WTC11 (cell line): ENCODE results near the gene RAMP1. TPM values are rescaled to one million over a fixed set of nuclear protein-coding genes. Genes with fewer than 3 reads are reported as not detected.

Experiments used
- ATAC-seq: fragments of 200-7000 bp; cut with Tn5 transposase; 2 replicates; pipeline ENCODE4 v1.10.0; 2021; ENCODE audit warnings: mild to moderate bottlenecking, moderate library complexity
- CTCF ChIA-PET: fragments of 300-600 bp; sonication (Branson Sonifier 250); formaldehyde crosslinking; loops from one replicate; lab custom pipeline; 2021; ENCODE audit warnings: antibody characterized with exemption; lab: Charles Lee
- POLR2A ChIA-PET: fragments of 350-600 bp; sonication (Branson Sonifier 250); formaldehyde crosslinking; loops from one replicate; lab custom pipeline; 2021; ENCODE audit warnings: antibody characterized with exemption; lab: Charles Lee
- DNase-seq: peaks from one replicate; pipeline ENCODE4 v3.0.0; 2021; ENCODE audit warnings: low spot score
- H3K27ac Mint-ChIP-seq: 2 replicates; pipeline ENCODE4 v1.8.0; 2021; ENCODE audit warnings: mixed read lengths
- H3K27me3 Mint-ChIP-seq: 2 replicates; pipeline ENCODE4 v1.8.0; 2021; ENCODE audit warnings: low read depth, mild to moderate bottlenecking, moderate library complexity, mixed read lengths
- H3K36me3 Mint-ChIP-seq: 2 replicates; pipeline ENCODE4 v1.8.0; 2021; ENCODE audit warnings: mixed read lengths
- H3K4me1 Mint-ChIP-seq: 2 replicates; pipeline ENCODE4 v1.8.0; 2022; ENCODE audit warnings: mixed read lengths
- H3K4me3 Mint-ChIP-seq: 2 replicates; pipeline ENCODE4 v1.8.0; 2021; ENCODE audit warnings: mild to moderate bottlenecking, moderate library complexity, mixed read lengths
- H3K9me3 Mint-ChIP-seq: 2 replicates; pipeline ENCODE4 v1.8.0; 2021; ENCODE audit warnings: mixed read lengths
- FOXK1 ChIP-seq: sonication (generic); formaldehyde crosslinking; IDR thresholded peaks from 2 replicates; pipeline ENCODE4 v1.8.0; 2022; ENCODE audit warnings: mild to moderate bottlenecking, moderate library complexity, missing genetic modification reagents
- FOXP1 ChIP-seq: sonication (generic); formaldehyde crosslinking; IDR thresholded peaks from 2 replicates; pipeline ENCODE4 v1.8.0; 2022; ENCODE audit warnings: missing genetic modification reagents, mild to moderate bottlenecking, moderate library complexity, borderline replicate concordance
- IRF2 ChIP-seq: sonication (generic); formaldehyde crosslinking; IDR thresholded peaks from 2 replicates; pipeline ENCODE4 v1.8.0; 2022; ENCODE audit warnings: low read depth, missing genetic modification reagents, borderline replicate concordance
- MYBL2 ChIP-seq: sonication (generic); formaldehyde crosslinking; IDR thresholded peaks from 2 replicates; pipeline ENCODE4 v1.8.1; 2023; ENCODE audit warnings: mild to moderate bottlenecking, moderate library complexity, missing genetic modification reagents
- NR2C2 ChIP-seq: sonication (generic); formaldehyde crosslinking; IDR thresholded peaks from 2 replicates; pipeline ENCODE4 v1.8.0; 2022; ENCODE audit warnings: mild to moderate bottlenecking, missing genetic modification reagents
- ZNF121 ChIP-seq: sonication (generic); formaldehyde crosslinking; IDR thresholded peaks from 2 replicates; pipeline ENCODE4 v1.8.0; 2023; ENCODE audit warnings: missing genetic modification reagents
- total RNA-seq: library from RNA; stranded (reverse); gene quantifications from 3 replicates; pipeline ENCODE4 v1.2.3, GENCODE V29; 2021
- TF ChIP-seq, protein P1 (sequence below): sonication (generic); formaldehyde crosslinking; IDR thresholded peaks from 2 replicates; pipeline ENCODE4 v1.8.1; 2023; ENCODE audit warnings: mild to moderate bottlenecking, missing genetic modification reagents, borderline replicate concordance
- TF ChIP-seq, protein P2 (sequence below): fragments of 250-450 bp; sonication (Bioruptor Pico); conservative IDR thresholded peaks from 2 replicates; pipeline ENCODE4 v1.9.0; 2021; ENCODE audit warnings: mild to moderate bottlenecking
- TF ChIP-seq, protein P3 (sequence below): fragments of 200-600 bp; IDR thresholded peaks from 2 replicates; pipeline ENCODE4 v1.8.0; 2022; ENCODE audit warnings: antibody characterized with exemption
- TF ChIP-seq, protein P4 (sequence below): sonication (generic); formaldehyde crosslinking; IDR thresholded peaks from 2 replicates; pipeline ENCODE4 v1.8.1; 2022; ENCODE audit warnings: low read depth, missing genetic modification reagents, borderline replicate concordance
- TF ChIP-seq, protein P5 (sequence below): sonication (generic); formaldehyde crosslinking; IDR thresholded peaks from 2 replicates; pipeline ENCODE4 v1.8.0; 2022; ENCODE audit warnings: mild to moderate bottlenecking, missing genetic modification reagents
- TF ChIP-seq, protein P6 (sequence below): sonication (generic); formaldehyde crosslinking; IDR thresholded peaks from 2 replicates; pipeline ENCODE4 v1.8.1; 2023; ENCODE audit warnings: mild to moderate bottlenecking, missing genetic modification reagents
- TF ChIP-seq, protein P7 (sequence below): fragments of 250-450 bp; sonication (Bioruptor Pico); IDR thresholded peaks from 2 replicates; pipeline ENCODE4 v2.1.2; 2022; ENCODE audit warnings: mild to moderate bottlenecking, moderate library complexity

Gene RAMP1
- total RNA-seq, 1 experiment from 2014 or later: 1.0 TPM

DNA sequence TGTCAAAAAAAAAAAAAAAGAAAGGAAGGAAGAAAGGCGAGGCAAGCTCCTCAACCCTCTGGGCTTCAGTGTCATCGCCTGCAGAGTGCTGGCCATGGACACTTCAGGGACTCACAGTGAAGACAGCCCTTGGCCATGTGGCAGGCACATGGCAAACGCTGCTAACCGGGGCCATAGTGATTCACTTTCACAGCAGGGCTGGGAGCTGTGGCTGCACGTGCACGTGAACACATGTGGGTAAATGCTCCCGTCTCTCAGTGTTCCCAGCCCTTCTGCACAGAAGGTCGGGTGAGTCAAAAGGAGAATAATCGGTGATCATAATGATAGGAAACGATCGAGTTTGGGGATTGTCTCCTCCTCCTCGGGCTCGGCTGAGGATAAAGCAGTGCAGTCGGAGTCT lies 61.2 kb downstream of the RAMP1 start (continued):
- TF ChIP-seq, protein P1, sequence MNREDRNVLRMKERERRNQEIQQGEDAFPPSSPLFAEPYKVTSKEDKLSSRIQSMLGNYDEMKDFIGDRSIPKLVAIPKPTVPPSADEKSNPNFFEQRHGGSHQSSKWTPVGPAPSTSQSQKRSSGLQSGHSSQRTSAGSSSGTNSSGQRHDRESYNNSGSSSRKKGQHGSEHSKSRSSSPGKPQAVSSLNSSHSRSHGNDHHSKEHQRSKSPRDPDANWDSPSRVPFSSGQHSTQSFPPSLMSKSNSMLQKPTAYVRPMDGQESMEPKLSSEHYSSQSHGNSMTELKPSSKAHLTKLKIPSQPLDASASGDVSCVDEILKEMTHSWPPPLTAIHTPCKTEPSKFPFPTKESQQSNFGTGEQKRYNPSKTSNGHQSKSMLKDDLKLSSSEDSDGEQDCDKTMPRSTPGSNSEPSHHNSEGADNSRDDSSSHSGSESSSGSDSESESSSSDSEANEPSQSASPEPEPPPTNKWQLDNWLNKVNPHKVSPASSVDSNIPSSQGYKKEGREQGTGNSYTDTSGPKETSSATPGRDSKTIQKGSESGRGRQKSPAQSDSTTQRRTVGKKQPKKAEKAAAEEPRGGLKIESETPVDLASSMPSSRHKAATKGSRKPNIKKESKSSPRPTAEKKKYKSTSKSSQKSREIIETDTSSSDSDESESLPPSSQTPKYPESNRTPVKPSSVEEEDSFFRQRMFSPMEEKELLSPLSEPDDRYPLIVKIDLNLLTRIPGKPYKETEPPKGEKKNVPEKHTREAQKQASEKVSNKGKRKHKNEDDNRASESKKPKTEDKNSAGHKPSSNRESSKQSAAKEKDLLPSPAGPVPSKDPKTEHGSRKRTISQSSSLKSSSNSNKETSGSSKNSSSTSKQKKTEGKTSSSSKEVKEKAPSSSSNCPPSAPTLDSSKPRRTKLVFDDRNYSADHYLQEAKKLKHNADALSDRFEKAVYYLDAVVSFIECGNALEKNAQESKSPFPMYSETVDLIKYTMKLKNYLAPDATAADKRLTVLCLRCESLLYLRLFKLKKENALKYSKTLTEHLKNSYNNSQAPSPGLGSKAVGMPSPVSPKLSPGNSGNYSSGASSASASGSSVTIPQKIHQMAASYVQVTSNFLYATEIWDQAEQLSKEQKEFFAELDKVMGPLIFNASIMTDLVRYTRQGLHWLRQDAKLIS (CRISPR knock-in tag): no peak

DNA sequence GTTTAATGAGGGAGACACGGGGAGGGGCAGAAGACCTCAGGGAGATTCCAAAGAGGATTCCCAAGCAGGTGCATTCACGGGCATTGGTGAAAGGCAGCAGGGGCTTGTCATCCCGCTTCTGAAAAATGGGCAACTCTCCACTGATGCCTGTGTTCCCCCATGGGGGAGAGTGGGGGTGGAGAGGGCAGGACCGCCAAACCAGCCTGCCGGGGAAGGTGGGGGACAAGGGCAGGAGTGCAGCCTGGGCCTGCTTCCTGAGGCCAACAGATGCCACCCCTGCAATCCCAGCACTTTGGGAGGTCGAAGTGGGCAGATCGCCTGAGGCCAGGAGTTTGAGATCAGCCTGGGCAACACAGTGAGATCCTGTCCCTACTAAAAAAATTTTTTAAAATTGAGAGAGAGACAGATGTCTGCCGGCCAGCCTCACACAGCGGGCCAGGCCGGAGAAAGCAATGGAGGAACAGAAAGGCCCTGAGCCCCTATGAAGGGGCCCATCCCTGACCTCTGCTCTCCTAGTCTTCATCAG lies 62.6 kb downstream of the RAMP1 start:
- H3K4me3 Mint-ChIP-seq: no peak overlapping the region

DNA sequence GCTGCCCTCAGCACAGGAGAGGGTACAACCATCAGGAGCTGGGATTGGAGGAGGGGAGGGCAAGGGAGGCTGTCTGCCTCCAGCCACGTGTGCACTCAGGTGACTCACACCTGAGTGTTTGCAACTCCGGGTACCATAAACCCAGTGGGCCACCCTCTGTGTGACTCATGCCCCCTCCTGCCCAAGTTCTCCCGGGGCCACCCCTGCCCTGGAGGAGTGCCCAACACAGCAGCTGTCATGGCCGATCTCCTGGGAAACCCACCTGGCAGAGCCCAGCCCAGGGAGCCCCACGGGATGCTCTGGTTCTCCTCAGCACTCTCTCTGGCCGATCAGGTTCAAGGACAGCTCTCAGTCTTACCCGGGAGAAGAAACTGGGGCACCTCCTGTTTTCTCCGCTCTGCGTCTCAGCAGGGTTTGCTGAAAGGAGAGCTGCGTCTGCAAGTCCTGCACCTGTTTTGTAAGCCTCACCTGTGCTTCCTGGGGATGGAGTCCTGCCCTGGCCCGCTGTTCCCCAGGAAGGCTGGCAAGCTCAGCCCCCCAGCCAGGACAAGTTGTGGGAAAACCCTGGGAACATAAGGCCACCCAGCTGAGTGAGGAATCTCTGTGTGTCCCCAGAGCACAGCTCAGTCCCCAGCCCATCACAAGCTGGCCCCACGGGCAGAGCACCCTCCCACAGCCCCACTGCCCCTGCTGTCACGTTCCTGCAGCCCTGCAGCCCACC lies 63.4 kb downstream of the RAMP1 start:
- H3K27me3 Mint-ChIP-seq: peaks cover 2% of the 10 kb centered on the region; the same call in 1 of the 2 replicates
- DNase-seq (no peak), ATAC-seq (no peak; the same call in 1 of the 2 replicates)
- H3K4me3 Mint-ChIP-seq: no peak overlapping the region
- 0 out of 2 replicates have a peak, but pooled peaks cover under 1% of the 10 kb centered on the region for H3K36me3 Mint-ChIP-seq
- H3K9me3 Mint-ChIP-seq: peaks cover 1% of the 10 kb centered on the region
- ChIA-PET CTCF (interaction anchor here (0.6 to 2.0 kb wide), 56 partner anchors 9 to 451 kb away, joined by 3 to 26 read pairs (median 4); partner anchors contain the start of gene SCLY), POLR2A (no interaction called here)
- 0 out of 2 replicates have a peak, but pooled peaks cover 4% of the 10 kb centered on the region for H3K4me1 Mint-ChIP-seq
- TF ChIP-seq, protein P2, sequence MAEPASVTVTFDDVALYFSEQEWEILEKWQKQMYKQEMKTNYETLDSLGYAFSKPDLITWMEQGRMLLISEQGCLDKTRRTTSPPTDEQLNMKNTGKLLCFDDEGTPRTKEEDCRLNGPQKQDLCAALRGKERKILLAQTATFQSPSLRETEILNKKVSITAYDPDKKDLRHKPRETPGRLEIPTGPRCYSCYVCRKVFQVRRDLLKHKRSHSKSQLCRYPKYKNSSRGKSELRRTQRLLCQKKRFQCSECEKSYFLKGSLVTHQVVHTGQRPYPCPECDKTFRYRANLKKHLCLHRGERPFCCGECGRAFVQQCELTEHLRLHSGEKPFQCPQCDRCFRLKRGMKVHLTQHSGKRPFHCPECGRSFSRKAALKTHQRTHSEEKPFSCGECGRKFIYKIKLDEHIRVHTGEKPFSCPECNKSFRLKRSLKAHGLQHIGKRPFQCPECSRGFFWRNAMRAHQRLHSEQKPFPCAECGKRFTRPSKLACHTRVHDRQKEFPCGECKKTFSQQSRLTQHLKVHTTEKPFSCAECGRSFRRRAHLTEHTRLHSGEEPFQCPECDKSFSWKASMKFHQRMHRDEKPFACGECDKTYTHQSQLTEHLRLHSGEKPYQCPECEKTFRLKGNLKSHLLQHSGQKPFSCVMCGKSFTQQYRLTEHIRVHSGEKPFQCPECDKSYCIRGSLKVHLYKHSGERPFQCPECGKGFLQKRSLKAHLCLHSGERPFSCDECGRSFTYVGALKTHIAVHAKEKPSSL: no peak
- TF ChIP-seq, protein P3, sequence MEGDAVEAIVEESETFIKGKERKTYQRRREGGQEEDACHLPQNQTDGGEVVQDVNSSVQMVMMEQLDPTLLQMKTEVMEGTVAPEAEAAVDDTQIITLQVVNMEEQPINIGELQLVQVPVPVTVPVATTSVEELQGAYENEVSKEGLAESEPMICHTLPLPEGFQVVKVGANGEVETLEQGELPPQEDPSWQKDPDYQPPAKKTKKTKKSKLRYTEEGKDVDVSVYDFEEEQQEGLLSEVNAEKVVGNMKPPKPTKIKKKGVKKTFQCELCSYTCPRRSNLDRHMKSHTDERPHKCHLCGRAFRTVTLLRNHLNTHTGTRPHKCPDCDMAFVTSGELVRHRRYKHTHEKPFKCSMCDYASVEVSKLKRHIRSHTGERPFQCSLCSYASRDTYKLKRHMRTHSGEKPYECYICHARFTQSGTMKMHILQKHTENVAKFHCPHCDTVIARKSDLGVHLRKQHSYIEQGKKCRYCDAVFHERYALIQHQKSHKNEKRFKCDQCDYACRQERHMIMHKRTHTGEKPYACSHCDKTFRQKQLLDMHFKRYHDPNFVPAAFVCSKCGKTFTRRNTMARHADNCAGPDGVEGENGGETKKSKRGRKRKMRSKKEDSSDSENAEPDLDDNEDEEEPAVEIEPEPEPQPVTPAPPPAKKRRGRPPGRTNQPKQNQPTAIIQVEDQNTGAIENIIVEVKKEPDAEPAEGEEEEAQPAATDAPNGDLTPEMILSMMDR: no peak
- TF ChIP-seq MYBL2 (CRISPR knock-in tag) (no peak), FOXK1 (CRISPR knock-in tag) (no peak), IRF2 (CRISPR knock-in tag) (no peak)
- TF ChIP-seq, protein P4, sequence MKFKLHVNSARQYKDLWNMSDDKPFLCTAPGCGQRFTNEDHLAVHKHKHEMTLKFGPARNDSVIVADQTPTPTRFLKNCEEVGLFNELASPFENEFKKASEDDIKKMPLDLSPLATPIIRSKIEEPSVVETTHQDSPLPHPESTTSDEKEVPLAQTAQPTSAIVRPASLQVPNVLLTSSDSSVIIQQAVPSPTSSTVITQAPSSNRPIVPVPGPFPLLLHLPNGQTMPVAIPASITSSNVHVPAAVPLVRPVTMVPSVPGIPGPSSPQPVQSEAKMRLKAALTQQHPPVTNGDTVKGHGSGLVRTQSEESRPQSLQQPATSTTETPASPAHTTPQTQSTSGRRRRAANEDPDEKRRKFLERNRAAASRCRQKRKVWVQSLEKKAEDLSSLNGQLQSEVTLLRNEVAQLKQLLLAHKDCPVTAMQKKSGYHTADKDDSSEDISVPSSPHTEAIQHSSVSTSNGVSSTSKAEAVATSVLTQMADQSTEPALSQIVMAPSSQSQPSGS (CRISPR knock-in tag): no peak
- TF ChIP-seq, protein P5, sequence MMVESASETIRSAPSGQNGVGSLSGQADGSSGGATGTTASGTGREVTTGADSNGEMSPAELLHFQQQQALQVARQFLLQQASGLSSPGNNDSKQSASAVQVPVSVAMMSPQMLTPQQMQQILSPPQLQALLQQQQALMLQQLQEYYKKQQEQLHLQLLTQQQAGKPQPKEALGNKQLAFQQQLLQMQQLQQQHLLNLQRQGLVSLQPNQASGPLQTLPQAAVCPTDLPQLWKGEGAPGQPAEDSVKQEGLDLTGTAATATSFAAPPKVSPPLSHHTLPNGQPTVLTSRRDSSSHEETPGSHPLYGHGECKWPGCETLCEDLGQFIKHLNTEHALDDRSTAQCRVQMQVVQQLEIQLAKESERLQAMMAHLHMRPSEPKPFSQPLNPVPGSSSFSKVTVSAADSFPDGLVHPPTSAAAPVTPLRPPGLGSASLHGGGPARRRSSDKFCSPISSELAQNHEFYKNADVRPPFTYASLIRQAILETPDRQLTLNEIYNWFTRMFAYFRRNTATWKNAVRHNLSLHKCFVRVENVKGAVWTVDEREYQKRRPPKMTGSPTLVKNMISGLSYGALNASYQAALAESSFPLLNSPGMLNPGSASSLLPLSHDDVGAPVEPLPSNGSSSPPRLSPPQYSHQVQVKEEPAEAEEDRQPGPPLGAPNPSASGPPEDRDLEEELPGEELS (CRISPR knock-in tag): no peak
- TF ChIP-seq, protein P6, sequence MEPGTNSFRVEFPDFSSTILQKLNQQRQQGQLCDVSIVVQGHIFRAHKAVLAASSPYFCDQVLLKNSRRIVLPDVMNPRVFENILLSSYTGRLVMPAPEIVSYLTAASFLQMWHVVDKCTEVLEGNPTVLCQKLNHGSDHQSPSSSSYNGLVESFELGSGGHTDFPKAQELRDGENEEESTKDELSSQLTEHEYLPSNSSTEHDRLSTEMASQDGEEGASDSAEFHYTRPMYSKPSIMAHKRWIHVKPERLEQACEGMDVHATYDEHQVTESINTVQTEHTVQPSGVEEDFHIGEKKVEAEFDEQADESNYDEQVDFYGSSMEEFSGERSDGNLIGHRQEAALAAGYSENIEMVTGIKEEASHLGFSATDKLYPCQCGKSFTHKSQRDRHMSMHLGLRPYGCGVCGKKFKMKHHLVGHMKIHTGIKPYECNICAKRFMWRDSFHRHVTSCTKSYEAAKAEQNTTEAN (CRISPR knock-in tag): no peak
- TF ChIP-seq, protein P7, sequence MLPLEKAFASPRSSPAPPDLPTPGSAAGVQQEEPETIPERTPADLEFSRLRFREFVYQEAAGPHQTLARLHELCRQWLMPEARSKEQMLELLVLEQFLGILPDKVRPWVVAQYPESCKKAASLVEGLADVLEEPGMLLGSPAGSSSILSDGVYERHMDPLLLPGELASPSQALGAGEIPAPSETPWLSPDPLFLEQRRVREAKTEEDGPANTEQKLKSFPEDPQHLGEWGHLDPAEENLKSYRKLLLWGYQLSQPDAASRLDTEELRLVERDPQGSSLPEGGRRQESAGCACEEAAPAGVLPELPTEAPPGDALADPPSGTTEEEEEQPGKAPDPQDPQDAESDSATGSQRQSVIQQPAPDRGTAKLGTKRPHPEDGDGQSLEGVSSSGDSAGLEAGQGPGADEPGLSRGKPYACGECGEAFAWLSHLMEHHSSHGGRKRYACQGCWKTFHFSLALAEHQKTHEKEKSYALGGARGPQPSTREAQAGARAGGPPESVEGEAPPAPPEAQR (CRISPR knock-in tag): no peak
- no peak overlapping the region for H3K27ac Mint-ChIP-seq

More for the DNA sequence above, 62.6 kb downstream of the RAMP1 start:
- no peaks in the 10 kb centered on the region for H3K9me3 Mint-ChIP-seq
- H3K4me1 Mint-ChIP-seq: 0 out of 2 replicates have a peak, but pooled peaks cover 4% of the 10 kb centered on the region
- TF ChIP-seq, protein P7 (CRISPR knock-in tag): no peak
- TF ChIP-seq FOXP1 (no peak), NR2C2 (CRISPR knock-in tag) (no peak), ZNF121 (CRISPR knock-in tag) (peak; percentile 20; the same call in 1 of the 2 replicates)
- ATAC-seq (no peak), DNase-seq (no peak)
- CTCF ChIA-PET: interaction anchor here (1.4 to 2.0 kb wide), 7 partner anchors 9 to 409 kb away, joined by 4 to 26 read pairs (median 7); no protein-coding TSS in a partner anchor
- H3K36me3 Mint-ChIP-seq: no peaks in the 10 kb centered on the region
- H3K27me3 Mint-ChIP-seq: peaks cover 2% of the 10 kb centered on the region; the same call in 1 of the 2 replicates
- POLR2A ChIA-PET: no interaction called here
- no peak overlapping the region for H3K27ac Mint-ChIP-seq
